ENCODE measurements around the gene OSBPL2. TPM values are rescaled to one million over a fixed set of nuclear protein-coding genes. Genes with fewer than 3 reads are reported as not detected.

OSBPL2 gene
- total RNA-seq, 1 experiment from 2014 or later: 41.4 TPM

- H3K4me1 ChIP-seq (ENCODE audit: control insufficient read depth, insufficient read depth, low read length): no peaks in the 10 kb centered on the region
- no peak for DNase-seq (ENCODE audit: low read depth, low spot score)
- intact Hi-C loops (cut with micrococcal nuclease; ENCODE audit: unreplicated experiment) (no loop called here), in situ Hi-C loops (cut with HindIII; ENCODE audit: low pct_unique_long_range_greater_than_20kb, low sequenced_read_pairs) (no loop called here)
- ATAC-seq: no peak
- peaks cover 8% of the 10 kb centered on the region for H3K36me3 ChIP-seq (ENCODE audit: control insufficient read depth, insufficient read depth, low read length)
- ChIA-PET POLR2A (no interaction called here), CTCF (no interaction called here)
- no peaks in the 10 kb centered on the region for H3K27me3 ChIP-seq (ENCODE audit: control insufficient read depth, insufficient read depth, low read length)
- no peaks in the 10 kb centered on the region for H3K9me3 ChIP-seq (ENCODE audit: control insufficient read depth, insufficient read depth, low read depth, low read length)
- H3K4me3 ChIP-seq (ENCODE audit: low read depth in 2 of 2, low read length in 2 of 2): no peak overlapping the region
- BruUV-seq (replicated peaks): no TSS peak
- H3K27ac ChIP-seq (ENCODE audit: low read length): no peak overlapping the region
- TF ChIP-seq, protein P1, sequence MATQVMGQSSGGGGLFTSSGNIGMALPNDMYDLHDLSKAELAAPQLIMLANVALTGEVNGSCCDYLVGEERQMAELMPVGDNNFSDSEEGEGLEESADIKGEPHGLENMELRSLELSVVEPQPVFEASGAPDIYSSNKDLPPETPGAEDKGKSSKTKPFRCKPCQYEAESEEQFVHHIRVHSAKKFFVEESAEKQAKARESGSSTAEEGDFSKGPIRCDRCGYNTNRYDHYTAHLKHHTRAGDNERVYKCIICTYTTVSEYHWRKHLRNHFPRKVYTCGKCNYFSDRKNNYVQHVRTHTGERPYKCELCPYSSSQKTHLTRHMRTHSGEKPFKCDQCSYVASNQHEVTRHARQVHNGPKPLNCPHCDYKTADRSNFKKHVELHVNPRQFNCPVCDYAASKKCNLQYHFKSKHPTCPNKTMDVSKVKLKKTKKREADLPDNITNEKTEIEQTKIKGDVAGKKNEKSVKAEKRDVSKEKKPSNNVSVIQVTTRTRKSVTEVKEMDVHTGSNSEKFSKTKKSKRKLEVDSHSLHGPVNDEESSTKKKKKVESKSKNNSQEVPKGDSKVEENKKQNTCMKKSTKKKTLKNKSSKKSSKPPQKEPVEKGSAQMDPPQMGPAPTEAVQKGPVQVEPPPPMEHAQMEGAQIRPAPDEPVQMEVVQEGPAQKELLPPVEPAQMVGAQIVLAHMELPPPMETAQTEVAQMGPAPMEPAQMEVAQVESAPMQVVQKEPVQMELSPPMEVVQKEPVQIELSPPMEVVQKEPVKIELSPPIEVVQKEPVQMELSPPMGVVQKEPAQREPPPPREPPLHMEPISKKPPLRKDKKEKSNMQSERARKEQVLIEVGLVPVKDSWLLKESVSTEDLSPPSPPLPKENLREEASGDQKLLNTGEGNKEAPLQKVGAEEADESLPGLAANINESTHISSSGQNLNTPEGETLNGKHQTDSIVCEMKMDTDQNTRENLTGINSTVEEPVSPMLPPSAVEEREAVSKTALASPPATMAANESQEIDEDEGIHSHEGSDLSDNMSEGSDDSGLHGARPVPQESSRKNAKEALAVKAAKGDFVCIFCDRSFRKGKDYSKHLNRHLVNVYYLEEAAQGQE (IDR thresholded peaks at IDR 0.05; ENCODE audit: insufficient read depth in 1 of 2, low read depth in 2 of 2, low read length in 1 of 2): no peak
- TF ChIP-seq TCF7L2 (IDR thresholded peaks at IDR 0.05; ENCODE audit: low read depth, low read length) (no peak), SIN3A (IDR thresholded peaks at IDR 0.05; ENCODE audit: borderline replicate concordance, insufficient read depth, low read depth, low read length) (no peak), POLR2AphosphoS5 (IDR thresholded peaks at IDR 0.05; ENCODE audit: low read depth, low read length) (no peak)
- TF ChIP-seq, protein P2, sequence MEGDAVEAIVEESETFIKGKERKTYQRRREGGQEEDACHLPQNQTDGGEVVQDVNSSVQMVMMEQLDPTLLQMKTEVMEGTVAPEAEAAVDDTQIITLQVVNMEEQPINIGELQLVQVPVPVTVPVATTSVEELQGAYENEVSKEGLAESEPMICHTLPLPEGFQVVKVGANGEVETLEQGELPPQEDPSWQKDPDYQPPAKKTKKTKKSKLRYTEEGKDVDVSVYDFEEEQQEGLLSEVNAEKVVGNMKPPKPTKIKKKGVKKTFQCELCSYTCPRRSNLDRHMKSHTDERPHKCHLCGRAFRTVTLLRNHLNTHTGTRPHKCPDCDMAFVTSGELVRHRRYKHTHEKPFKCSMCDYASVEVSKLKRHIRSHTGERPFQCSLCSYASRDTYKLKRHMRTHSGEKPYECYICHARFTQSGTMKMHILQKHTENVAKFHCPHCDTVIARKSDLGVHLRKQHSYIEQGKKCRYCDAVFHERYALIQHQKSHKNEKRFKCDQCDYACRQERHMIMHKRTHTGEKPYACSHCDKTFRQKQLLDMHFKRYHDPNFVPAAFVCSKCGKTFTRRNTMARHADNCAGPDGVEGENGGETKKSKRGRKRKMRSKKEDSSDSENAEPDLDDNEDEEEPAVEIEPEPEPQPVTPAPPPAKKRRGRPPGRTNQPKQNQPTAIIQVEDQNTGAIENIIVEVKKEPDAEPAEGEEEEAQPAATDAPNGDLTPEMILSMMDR (IDR thresholded peaks at IDR 0.05): no peak
These were observed 36.3 kb upstream of the OSBPL2 start for GRCh38 chr20:62202083-62202395.

DNA sequence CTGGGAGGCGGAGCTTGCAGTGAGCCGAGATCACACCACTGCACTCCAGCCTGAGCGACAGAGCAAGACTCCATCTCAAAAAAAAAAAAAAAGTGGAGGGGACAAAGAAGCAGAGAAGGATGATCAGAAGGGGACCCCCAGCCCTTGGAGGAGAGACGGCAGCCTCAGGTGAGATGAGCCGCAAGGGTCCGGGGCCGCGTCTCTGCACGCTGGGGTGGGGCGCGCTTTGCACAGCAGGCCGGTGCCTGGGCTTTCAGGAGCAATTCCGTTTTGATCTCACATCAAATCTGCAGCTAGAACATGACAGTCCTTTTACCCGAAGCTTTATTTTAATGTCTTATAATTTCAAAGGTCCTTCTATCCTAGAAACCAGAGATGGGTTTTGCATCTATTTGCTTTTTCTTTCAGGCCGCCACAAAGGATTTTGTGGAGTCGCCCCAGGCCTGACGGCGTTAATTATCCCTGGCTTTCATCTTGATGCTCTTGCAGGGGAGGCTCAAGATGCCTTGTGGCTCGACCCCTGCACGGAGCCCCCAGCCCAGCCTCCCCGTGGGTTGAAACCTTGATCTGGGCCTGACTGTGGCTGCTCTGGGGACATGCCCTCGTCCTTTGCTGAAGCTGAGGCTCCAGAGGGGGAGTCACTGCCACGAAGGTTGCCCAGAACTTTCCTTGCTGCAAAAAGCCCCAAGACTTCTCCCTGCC is 35.5 kb upstream of the OSBPL2 start:
- in situ Hi-C loops (cut with HindIII; ENCODE audit: low pct_unique_long_range_greater_than_20kb, low sequenced_read_pairs): no loop called here
- CTCF ChIA-PET: no interaction called here
- DNase-seq (ENCODE audit: low read depth, low spot score) (no peak), ATAC-seq (no peak)
- no peaks in the 10 kb centered on the region for H3K27me3 ChIP-seq (ENCODE audit: control insufficient read depth, insufficient read depth, low read length)
- H3K4me3 ChIP-seq (ENCODE audit: low read depth in 2 of 2, low read length in 2 of 2): no peak overlapping the region
- POLR2A ChIA-PET: no interaction called here
- intact Hi-C loops (cut with micrococcal nuclease; ENCODE audit: unreplicated experiment): no loop called here
- BruUV-seq (replicated peaks): TSS peak; percentile 69
- H3K9me3 ChIP-seq (ENCODE audit: control insufficient read depth, insufficient read depth, low read depth, low read length): no peaks in the 10 kb centered on the region
- H3K4me1 ChIP-seq (ENCODE audit: control insufficient read depth, insufficient read depth, low read length): no peaks in the 10 kb centered on the region
- H3K36me3 ChIP-seq (ENCODE audit: control insufficient read depth, insufficient read depth, low read length): peaks cover 8% of the 10 kb centered on the region
- no peak for TF ChIP-seq POLR2AphosphoS5 (IDR thresholded peaks at IDR 0.05; ENCODE audit: low read depth, low read length)
- TF ChIP-seq, protein P2 (IDR thresholded peaks at IDR 0.05): no peak
- no peak for TF ChIP-seq SIN3A (IDR thresholded peaks at IDR 0.05; ENCODE audit: borderline replicate concordance, insufficient read depth, low read depth, low read length)
- no peak for TF ChIP-seq TCF7L2 (IDR thresholded peaks at IDR 0.05; ENCODE audit: low read depth, low read length)
- TF ChIP-seq, protein P1 (IDR thresholded peaks at IDR 0.05; ENCODE audit: insufficient read depth in 1 of 2, low read depth in 2 of 2, low read length in 1 of 2): no peak
- no peak overlapping the region for H3K27ac ChIP-seq (ENCODE audit: low read length)
